ENCODE results near the gene ZNF143. TPM values are rescaled to one million over a fixed set of nuclear protein-coding genes. Genes with fewer than 3 reads are reported as not detected.

The ZNF143 gene
- total and polyA plus RNA-seq, 2 of the 13 experiments (the other 11 are each of a cell fraction or from before 2014, with no cell fraction given) = 22.4 to 35.6 TPM

GRCh38 chr11:9460322-9461062 lies at the start of gene ZNF143 (continued):
- TF ChIP-seq ZNF142 (CRISPR knock-in tag; IDR thresholded peaks at IDR 0.05) (peak; percentile 30; the same call in 1 of the 2 replicates), ZNF503 (CRISPR knock-in tag; IDR thresholded peaks at IDR 0.05) (peak; percentile 16; the same call in 1 of the 2 replicates), NR2F1 (CRISPR knock-in tag; IDR thresholded peaks at IDR 0.05) (no peak), ZGPAT (CRISPR knock-in tag; IDR thresholded peaks at IDR 0.05) (no peak), CHCHD3 (CRISPR knock-in tag; IDR thresholded peaks at IDR 0.05) (no peak), ZNF678 (CRISPR knock-in tag; IDR thresholded peaks at IDR 0.05) (peak; percentile 64), ZNF605 (CRISPR knock-in tag; IDR thresholded peaks at IDR 0.05) (peak; percentile 16; the same call in 1 of the 2 replicates), KAT7 (CRISPR knock-in tag; IDR thresholded peaks at IDR 0.05; ENCODE audit: borderline replicate concordance) (no peak), ZNF556 (CRISPR knock-in tag; IDR thresholded peaks at IDR 0.05; ENCODE audit: borderline replicate concordance) (0 out of 2 replicates have a peak, but pooled peaks have one; percentile 59), U2AF2 (IDR thresholded peaks at IDR 0.05; ENCODE audit: low read depth, low read length) (no peak), MTF2 (CRISPR knock-in tag; IDR thresholded peaks at IDR 0.05; ENCODE audit: borderline replicate concordance) (peak; percentile 73; the same call in 1 of the 2 replicates), ZNF138 (CRISPR knock-in tag; IDR thresholded peaks at IDR 0.05; ENCODE audit: low read depth) (peak; percentile 55; the same call in 1 of the 2 replicates), ZNF746 (CRISPR knock-in tag; IDR thresholded peaks at IDR 0.05) (no peak; the same call in 1 of the 2 replicates), E2F1 (CRISPR knock-in tag; IDR thresholded peaks at IDR 0.05) (peak; percentile 3), ZSCAN29 (CRISPR knock-in tag; conservative IDR thresholded peaks at IDR 0.05) (no peak), ZNF230 (CRISPR knock-in tag; IDR thresholded peaks at IDR 0.05) (peak; percentile 70), ZBTB7B (CRISPR knock-in tag; IDR thresholded peaks at IDR 0.05) (peak; percentile 67; the same call in 1 of the 2 replicates), ZNF136 (CRISPR knock-in tag; IDR thresholded peaks at IDR 0.05; ENCODE audit: low read depth) (no peak), SAFB2 (CRISPR knock-in tag; IDR thresholded peaks at IDR 0.05; ENCODE audit: borderline replicate concordance, low read depth) (no peak; the same call in 1 of the 2 replicates)
